ENCODE measurements around the gene ZIC5.

Gene ZIC5

DNA sequence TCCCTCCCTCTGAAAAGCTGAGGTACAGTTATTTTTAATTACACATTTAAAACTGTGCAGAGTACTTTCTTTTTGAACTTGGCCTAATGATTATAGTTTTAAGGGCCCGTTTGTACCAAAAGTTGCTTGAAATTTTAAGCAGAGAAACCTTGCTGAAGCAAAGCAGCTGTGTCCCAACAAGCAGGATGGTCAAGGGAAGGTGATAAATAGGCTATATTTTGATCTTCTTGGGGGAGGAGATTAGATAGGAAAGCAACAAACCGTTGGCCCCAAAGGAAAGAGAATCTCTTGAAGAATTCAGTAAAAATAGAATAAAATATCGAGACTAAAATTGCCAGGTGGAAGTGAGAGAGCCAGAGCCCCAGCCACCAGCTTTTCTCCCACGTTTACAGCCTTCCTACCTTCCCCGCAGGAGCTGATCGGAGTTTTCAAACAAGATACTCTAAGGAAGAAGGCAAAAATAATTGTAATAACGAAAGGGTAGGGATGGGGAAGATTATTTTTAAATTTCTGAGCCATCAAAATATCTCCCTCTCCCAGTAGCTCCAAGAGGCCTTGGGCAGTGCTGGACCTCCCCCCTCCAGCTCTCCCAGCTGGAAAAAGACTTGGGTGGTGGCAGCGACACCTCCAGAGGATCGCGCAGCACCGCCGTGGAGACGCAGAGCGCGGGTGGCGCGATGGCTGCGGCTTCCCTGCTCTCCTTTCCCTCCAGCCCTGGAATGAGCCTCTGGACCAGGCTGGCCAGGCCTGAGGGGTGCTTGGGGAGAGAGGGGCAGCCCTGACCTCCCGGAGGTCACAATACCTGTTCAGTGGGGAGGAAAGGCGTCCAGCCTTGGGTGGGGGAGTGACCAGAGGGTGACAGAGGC lies 15.8 kb upstream of the ZIC5 start:
- no peak for DNase-seq (ENCODE audit: low read depth)

DNA sequence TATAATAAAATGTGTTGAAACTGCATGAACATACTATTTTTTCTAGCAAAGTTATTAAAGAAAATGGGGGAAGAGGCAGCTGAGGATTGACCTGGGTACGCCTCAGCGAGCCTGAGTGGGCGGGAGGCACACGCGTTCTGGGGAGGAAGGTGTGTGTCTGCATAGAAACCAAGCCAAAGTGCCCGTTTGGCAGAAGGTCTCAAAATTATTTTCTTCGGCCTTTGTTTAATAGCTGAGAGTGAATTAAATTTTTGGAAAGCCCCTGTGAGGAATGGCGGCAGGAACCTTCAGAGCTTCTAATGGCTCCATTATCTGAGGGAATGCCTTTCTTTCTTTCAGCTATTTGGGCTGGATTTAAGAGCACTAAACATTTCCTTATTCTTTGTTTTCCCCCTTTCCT lies 15.2 kb upstream of the ZIC5 start:
- DNase-seq (ENCODE audit: low read depth), result no peak

DNA sequence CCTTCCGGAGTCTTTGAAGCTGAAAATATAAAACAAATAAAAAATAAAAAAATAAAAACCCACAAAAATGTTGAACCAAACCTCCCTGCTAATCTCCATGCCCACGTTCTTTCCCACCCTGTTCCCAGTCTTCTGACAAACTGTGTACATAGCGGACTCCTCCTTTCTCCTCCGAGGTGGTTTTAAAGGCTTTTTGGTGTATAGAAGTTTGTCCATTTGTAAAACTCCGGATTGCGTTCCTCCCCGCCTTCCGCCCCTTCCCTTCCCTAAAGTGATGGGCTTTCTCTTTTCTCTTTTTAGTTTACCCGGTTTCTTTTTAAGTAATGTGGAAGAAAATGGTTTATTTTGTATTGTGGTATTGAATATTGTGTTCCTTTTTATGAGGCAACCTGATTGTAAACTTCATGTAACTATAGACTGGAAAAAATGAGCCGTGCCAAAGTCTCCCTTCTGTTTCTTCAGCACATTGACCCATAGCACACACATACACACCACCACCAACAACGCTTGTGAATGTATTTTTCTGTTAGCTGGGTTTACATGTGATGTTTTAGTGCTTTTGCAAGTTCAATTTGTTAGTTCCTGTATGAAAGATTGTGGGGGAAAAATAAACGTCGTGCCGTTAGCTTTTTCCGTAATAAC lies 14.4 kb upstream of the ZIC5 start:
- DNase-seq (ENCODE audit: low read depth), result no peak

DNA sequence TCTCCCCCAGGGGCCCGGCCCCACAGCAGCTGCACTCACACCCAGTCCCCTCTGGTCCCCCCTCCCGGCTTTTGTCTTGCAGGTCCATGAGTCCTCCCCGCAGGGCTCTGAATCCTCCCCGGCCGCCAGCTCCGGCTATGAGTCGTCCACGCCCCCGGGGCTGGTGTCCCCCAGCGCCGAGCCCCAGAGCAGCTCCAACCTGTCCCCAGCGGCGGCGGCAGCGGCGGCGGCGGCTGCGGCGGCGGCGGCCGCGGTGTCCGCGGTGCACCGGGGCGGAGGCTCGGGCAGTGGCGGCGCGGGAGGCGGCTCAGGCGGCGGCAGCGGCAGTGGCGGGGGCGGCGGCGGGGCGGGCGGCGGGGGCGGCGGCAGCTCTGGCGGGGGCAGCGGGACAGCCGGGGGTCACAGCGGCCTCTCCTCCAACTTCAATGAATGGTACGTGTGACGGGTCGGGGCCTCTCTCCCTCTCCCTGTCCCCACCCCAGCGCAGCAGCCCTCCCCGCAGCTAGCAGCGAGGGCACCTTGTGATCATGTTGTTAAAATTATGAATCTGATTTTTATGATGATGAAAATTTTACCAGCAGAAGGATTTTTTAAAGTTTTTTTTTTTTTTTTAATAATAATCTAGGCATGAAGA lies 13.8 kb upstream of the ZIC5 start:
- no peak for DNase-seq (ENCODE audit: low read depth)

DNA sequence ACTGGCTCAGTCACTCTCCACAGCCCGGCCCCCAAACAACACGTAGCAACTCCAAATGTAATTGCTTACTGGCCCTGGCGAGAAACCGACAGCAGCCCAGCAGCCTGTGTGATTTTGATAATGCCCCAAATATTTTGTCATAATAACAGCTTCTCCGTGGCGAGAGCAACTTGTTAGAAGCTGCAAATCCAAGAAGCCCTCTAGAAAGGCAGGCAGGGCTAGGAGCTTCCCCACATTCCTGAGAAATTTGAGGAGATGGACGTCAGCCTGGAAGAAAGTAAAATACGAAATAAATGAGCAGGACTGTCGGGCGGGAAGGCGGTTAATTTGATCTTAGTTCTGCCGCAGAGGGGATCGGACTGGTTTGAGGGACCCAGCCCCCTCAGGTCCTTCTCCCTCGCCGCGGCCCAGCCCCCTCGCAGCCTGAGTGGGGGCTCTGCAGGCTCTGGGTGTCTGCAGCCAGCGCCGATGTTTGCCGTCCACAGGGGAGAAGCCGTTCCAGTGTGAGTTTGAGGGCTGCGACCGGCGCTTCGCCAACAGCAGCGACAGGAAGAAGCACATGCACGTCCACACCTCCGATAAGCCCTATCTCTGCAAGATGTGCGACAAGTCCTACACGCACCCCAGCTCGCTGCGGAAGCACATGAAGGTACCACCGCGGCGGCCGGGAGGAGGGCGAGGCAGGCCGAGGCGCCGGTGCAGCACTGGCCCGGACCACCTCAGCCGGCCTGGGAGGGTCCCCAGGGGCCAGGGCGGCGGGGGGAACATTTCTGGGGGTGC lies 13.1 kb upstream of the ZIC5 start:
- no peak for DNase-seq (ENCODE audit: low read depth)

DNA sequence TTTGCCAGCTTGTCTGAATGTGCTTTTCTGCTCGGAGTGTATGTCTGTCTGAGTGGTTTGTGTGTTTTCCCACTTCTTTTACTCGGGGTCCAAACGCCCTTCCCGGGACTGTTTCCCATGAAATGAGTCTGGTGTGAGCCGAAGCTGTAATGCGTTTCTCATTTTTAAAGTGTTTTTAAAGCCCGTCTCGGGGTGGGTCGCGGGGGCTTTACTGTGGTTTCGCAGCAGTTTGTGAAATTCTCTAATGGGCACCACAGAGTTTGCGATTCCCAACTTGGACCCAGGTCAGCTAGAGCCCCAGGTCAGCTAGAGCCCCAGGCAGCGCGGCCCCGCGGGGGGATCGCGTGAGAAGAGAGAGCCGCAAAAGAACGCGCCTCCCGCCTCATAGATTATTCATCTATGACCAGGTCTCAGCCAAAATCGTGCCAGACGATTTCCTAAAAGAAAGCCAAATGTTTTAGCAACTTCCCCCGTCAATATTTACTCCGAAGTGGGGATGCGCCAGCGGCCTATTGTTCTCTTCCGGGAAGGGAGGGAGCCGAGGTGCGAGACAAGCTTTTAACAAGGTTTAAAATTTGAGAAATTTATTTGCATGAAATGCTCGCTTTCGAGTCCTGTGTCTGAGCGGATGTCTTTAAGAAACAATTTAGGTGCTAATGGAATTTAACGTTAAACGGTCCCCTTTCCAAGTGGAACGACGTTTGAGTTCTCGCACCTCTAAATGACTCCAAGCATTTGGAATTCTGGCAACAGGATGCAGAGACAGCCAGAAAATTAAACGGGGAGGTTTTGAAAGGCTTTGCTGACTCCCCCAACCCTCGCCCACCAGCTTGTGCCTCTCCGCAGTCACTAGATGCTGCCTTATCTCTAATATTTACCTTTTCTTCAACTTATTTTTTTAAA lies 12.2 kb upstream of the ZIC5 start:
- DNase-seq (ENCODE audit: low read depth), result no peak

DNA sequence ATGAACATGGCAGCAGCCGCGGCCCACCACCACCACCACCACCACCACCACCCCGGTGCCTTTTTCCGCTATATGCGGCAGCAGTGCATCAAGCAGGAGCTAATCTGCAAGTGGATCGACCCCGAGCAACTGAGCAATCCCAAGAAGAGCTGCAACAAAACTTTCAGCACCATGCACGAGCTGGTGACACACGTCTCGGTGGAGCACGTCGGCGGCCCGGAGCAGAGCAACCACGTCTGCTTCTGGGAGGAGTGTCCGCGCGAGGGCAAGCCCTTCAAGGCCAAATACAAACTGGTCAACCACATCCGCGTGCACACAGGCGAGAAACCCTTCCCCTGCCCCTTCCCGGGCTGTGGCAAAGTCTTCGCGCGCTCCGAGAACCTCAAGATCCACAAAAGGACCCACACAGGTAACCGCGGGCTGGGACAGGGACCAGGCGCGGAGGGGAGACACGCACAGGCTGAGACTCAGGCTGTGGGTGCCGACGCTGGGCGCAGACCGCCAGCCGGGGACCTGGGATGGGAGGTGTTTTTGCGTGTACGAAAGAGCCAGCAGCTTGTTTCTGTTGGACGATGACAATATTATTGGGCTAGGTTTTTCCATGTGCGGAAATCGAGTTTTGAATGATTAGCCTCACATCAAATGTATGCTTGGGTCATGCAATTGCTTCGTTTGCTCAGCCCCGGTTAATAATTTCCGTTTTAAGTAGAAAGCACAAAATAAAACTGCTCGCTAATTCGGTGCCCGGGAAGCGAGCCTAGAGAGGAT lies 11.3 kb upstream of the ZIC5 start:
- no peak for DNase-seq (ENCODE audit: low read depth)

DNA sequence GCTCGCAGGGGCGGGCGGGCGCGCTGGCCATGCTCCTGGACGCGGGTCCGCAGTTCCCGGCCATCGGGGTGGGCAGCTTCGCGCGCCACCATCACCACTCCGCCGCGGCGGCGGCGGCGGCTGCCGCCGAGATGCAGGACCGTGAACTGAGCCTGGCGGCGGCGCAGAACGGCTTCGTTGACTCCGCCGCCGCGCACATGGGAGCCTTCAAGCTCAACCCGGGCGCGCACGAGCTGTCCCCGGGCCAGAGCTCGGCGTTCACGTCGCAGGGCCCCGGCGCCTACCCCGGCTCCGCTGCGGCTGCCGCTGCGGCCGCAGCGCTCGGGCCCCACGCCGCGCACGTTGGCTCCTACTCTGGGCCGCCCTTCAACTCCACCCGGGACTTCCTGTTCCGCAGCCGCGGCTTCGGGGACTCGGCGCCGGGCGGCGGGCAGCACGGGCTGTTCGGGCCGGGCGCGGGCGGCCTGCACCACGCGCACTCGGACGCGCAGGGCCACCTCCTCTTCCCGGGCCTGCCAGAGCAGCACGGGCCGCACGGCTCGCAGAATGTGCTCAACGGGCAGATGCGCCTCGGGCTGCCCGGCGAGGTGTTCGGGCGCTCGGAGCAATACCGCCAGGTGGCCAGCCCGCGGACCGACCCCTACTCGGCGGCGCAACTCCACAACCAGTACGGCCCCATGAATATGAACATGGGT lies 10.6 kb upstream of the ZIC5 start:
- no peak for DNase-seq (ENCODE audit: low read depth)

DNA sequence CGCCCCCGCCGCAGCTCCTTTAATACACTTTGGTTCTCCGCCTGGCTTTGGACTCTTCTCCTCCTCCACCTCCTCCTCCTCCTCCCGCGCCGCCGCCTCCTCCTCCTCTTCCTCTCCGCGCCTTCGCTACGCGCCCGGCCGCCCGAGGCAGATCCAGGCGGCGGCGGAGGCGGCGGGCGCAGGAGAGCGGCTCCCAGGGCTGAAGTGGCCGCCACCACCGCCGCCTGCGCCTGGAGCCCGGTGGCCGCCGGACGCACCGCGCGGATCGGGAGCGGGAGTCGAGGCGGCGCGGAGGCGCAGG lies 10.1 kb upstream of the ZIC5 start, which contains the start of gene ZIC2:
TSS of gene ZIC2 (plus strand) at position 50 of the 301 bp plus-strand sequence. CDS start 281 bp downstream, outside the sequence.
- no peak for DNase-seq (ENCODE audit: low read depth)

DNA sequence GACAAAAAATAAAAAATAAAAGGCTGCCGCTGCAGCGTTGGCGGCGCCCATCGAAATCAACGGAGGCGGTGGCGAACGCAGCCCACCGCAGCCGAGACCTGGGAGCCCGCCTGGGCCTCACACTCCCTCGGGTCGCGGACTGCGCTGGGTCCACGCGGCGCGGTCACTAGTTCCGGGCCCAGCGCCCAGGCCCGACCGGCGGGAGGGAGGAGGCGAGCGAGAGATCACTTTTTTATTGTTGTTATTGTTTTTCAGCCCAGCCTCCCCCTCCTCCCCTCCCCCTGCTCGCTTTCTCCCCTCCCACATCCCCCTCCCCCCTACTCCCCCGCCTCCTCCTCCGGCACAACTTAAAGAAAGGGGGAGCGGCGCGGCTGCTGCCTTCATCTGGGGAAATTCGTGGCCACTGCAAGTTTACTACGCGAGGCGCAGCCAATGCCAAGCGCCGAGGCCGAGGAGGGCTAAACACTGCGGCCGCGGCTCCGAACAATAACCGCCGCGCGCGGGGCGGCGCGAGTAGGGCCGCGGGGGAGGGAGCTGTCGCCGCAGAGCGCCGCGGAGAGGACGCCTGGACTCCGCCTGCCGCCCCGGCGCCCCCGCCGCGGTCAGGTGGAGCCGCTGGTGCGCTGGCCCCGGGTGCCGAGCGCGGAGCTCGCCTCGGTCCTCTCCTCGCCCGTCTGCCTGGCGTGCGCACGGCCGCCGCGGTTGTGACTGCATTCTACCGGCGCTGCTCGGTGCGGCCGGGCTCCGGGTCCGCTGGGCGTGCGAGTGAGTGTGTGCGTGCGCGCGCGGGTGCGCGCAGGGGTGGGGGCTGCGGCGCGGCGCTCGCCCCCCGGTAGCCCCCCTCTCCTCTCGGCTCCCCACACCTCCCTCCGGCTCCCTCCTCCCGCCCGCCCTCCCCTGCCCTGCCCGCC lies 9.5 kb upstream of the ZIC5 start:
- DNase-seq (ENCODE audit: low read depth), result no peak

DNA sequence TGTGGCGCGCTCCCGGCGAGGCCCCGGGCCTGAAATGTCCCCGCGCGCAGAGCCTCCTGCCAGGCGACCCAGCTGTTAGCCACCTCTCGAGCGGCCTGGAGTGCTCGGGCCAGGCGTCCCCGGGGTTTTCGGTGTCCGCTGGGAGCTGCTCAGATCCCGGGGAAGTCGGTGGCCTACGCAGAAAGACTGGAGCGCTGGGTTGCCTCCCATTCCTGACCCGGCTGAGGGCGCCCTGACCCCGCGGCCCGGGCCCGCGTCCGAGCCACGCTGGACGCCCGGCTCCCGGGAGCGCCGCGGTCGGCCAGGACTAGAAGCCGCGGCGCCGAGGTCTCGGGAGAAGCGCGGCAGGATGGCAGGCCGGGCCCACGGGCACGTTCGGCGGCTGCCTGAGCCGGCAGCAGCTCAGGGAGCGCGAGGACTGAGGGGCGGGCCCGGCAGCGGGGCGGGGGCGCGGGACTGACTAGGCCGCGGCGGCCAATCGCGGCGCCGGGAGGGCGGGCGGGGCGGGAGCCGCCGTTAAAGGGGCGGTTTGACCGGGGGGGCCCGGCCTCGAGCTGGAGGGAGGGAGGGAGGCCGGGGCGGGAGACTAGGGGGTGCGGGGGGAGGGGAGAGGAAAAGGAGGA lies 8.7 kb upstream of the ZIC5 start:
- DNase-seq (ENCODE audit: low read depth), result peak; percentile 34

DNA sequence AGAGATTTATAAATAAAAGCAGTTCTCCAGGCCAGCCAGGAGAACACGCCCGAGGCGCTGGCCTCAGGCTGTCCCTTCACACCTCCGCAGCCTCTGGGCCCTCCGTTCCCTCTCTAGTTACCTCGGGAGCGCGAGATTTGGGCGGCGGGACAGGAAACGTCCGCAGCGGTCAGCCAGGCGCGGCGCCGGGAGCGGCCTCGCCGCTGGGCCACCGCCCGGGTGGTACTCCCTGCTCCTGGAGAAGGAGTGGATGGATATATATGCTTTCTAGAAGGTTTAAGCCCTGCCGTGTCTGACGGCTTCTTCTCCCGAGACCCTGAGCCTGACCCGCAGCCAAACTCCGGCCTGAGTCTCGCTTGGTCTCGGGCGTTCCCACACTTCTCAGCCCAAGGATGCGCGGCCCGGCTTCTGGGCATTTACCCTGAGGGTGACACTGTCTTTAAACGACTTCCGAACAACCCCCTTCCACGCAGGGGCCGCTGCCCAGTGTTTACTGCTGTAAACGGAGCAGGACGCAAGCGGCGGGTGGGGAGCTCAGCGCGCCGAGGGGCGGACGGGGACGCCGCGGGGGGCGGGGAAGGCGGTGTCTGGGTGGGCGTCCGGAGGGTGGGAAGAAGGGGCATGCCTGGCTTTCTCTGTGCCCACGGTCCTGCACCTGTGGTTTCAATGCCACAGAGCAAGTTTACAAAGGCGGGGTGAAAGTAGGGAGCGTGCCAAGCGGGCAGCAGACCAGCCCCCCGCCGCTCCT lies 8.1 kb upstream of the ZIC5 start:
- no peak for DNase-seq (ENCODE audit: low read depth)

DNA sequence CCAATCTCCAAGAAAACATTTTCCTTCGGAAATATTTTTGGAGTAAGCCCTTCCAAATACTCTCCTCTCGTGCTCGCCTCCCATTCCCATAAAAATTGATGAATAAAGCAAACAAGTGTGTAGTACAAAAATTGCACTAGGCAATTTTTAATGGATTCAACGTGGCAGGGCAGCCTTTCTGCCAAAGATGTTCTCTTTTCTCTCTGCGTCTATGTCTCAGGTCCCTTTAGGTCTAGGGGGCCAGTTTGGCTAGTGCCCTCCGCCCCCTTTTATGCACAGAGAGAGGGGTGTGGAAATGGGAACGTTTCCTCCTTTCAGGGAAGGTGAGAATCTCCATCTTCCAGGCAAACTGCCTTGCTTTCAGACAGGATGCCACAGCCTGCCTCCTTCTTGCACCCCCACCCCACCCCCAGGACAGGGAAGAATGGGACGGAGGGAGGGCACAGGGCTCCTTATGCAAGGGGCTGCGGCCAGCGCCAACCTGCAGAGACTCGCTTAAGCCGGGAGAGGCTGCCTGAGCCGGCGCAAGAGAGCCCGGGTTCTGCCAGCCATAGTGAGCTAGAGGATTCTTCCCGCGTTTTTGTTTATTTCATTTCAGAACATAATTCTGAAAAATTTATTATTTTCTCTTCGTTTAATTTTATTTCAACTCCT lies 7.4 kb upstream of the ZIC5 start:
- DNase-seq (ENCODE audit: low read depth), result no peak

DNA sequence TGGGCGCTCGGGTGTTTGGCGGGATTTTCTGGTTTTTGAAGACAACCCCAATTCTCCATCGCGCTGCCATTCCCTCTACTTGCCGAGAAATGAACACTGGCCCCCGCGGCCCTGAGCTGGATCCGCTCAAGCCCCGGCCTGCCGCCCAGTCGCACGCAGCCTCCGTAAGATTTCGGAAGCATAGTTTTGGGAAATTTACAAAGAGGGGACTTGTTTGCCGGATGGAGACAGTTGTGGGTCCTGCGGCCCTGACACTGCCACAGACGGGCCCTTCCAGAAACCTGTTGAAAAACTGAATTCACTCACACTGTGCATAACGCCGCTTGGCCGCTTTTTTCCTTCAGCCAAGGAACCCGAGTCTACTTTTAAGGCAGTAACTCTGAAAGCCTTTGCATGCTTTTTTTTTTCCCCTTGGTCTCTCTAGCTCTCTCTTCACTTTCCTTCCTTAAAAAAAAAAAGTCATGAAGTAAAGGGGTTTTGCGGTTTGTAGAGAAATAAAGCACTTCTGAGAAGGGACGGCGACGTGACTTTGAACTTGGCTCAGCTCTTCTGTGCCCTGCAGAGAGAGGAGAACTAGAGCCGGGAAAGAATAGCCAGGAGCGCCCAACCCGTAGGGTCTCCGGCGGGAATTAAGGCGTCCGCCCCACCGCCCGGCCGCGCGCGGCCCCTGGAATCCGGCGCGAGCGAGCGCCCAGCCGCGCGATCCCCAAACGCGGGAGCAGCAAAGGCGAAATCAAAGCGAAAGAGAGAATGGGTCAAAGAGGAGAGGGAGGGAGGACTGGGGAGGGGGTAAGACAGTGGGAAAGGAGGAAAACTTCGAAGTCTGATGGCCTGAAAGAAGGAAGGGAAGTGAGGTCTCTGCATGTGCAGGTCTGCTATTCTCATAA lies 6.6 kb upstream of the ZIC5 start:
- DNase-seq (ENCODE audit: low read depth), result no peak

DNA sequence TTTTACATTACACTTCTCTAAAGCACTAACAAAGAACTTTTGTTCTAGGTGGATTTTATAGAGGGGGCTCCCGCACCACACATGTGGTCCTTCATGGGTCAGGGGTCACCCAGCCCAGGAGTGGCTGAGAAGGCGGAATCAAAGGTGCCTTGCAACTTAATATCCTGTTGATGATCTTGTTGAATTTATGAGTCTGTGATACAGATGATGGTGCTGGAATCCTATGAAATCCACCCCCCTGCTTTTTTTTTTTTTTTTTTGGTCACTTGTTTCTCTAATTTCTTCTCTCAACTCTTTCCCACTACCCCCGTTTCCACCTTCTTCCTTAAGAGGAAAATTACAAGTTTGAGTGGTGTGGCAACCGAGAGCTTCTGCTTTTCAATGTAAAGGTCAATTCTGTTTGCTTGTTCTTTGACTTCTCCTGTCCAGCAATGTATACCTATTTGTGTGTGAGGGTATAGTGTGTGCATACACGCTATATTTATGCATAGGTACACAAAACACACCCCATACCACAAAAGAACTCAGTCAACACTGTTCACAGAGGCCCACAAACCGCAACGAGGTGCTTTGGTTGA lies 5.9 kb upstream of the ZIC5 start:
- DNase-seq (ENCODE audit: low read depth), result no peak

DNA sequence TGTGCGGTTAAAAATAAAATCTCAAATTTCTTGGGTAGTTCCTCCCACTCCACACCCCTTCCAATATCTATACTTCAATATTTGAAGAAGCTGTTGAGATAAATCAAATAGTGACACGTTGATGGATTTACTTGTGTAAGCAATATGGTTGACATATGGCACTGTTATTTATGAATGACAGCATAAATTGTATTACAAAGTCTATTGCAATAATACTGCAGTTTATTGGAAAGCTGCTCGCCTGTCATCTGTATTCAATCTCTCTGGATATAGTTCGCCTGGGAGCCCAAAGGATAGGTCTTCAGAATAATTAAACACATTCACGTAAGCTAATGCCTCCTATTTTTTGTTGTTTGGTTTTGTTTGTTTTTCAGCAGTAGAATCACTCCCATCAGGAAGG lies 5.0 kb upstream of the ZIC5 start:
- DNase-seq (ENCODE audit: low read depth), result no peak
